Stimulated activated CD4-positive, alpha-beta T cell treated with anti-CD3 and anti-CD28 coated beads, Interleukin-12 subunit alpha, Interleukin-12 subunit beta, amount 100 ng/mL, for 4 hours (primary cell): ENCODE results near the gene TOP2A.

Source experiments
- DNase-seq: peaks from one replicate; pipeline ENCODE4 v3.0.0-alpha.2; 2020

The TOP2A gene

GRCh38 chr17:40417609-40418427 is at the start of gene TOP2A:
Gene TOP2A (minus strand): TSS chr17:40417896. CDS start chr17:40417791, 105 bp downstream.
- DNase-seq: peak; percentile 82

- DNase-seq: no peak
Observed at GRCh38 chr17:40467281-40467867, 49.7 kb upstream of the TOP2A start.

- no peak for DNase-seq
Observed at GRCh38 chr17:40466298-40466971, 48.7 kb upstream of the TOP2A start.

- no peak for DNase-seq
Observed at GRCh38 chr17:40464392-40464855, 46.7 kb upstream of the TOP2A start.

GRCh38 chr17:40463122-40463550 is 45.4 kb upstream of the TOP2A start:
- no peak for DNase-seq

- DNase-seq: no peak
Observed at GRCh38 chr17:40462343-40463121, 44.8 kb upstream of the TOP2A start.

GRCh38 chr17:40461732-40462342 is 44.1 kb upstream of the TOP2A start:
- no peak for DNase-seq

GRCh38 chr17:40460968-40461731 is 43.5 kb upstream of the TOP2A start:
- DNase-seq: no peak

GRCh38 chr17:40460604-40460967 is 42.9 kb upstream of the TOP2A start:
- DNase-seq: no peak

GRCh38 chr17:40459636-40460603 is 42.2 kb upstream of the TOP2A start:
- DNase-seq: no peak

GRCh38 chr17:40458851-40459482 is 41.3 kb upstream of the TOP2A start:
- no peak for DNase-seq

- no peak for DNase-seq
Observed at GRCh38 chr17:40457964-40458791, 40.5 kb upstream of the TOP2A start.

GRCh38 chr17:40457369-40457768 is 39.7 kb upstream of the TOP2A start:
- no peak for DNase-seq

GRCh38 chr17:40456396-40456951 is 38.8 kb upstream of the TOP2A start:
- no peak for DNase-seq

GRCh38 chr17:40454613-40454995 is 36.9 kb upstream of the TOP2A start:
- DNase-seq: no peak

- DNase-seq: no peak
Observed at GRCh38 chr17:40453881-40454612, 36.4 kb upstream of the TOP2A start.

- DNase-seq: no peak
Observed at GRCh38 chr17:40452921-40453378, 35.3 kb upstream of the TOP2A start.

- DNase-seq: no peak
Observed at GRCh38 chr17:40452216-40452787, 34.6 kb upstream of the TOP2A start.
